ENCODE measurements around the gene USP9Y.

USP9Y gene

GRCh38 chrY:12841368-12841767 is 140.3 kb downstream of the USP9Y start:
- Mint-ChIP-seq H3K4me1 (no peaks in the 10 kb centered on the region), H3K36me3 (peaks cover 4% of the 10 kb centered on the region), H3K27ac (no peak overlapping the region), H3K4me3 (no peak overlapping the region), H3K27me3 (no peaks in the 10 kb centered on the region), H3K9me3 (no peaks in the 10 kb centered on the region)
- no peak for DNase-seq
- CTCF ChIA-PET: interaction anchor here (1.1 kb wide), 1 partner anchor 33 kb away, joined by 3 read pairs; no protein-coding TSS in a partner anchor

- Mint-ChIP-seq H3K36me3 (peaks cover 32% of the 10 kb centered on the region), H3K4me1 (no peaks in the 10 kb centered on the region), H3K27ac (no peak overlapping the region), H3K9me3 (no peaks in the 10 kb centered on the region), H3K4me3 (no peak overlapping the region), H3K27me3 (no peaks in the 10 kb centered on the region)
- DNase-seq: no peak
- CTCF ChIA-PET: no interaction called here
Measured at GRCh38 chrY:12846793-12847192, 145.8 kb downstream of the USP9Y start.

GRCh38 chrY:12855791-12856275 is 154.8 kb downstream of the USP9Y start:
- Mint-ChIP-seq H3K27me3 (no peaks in the 10 kb centered on the region), H3K4me1 (no peaks in the 10 kb centered on the region), H3K9me3 (no peaks in the 10 kb centered on the region), H3K27ac (no peak overlapping the region), H3K4me3 (no peak overlapping the region), H3K36me3 (peaks cover 21% of the 10 kb centered on the region)
- CTCF ChIA-PET: no interaction called here
- DNase-seq: no peak

GRCh38 chrY:12867960-12868359 is 166.9 kb downstream of the USP9Y start:
- Mint-ChIP-seq H3K4me1 (no peaks in the 10 kb centered on the region), H3K27me3 (peaks cover 5% of the 10 kb centered on the region), H3K27ac (no peak overlapping the region), H3K36me3 (peaks cover 5% of the 10 kb centered on the region), H3K4me3 (no peak overlapping the region), H3K9me3 (no peaks in the 10 kb centered on the region)
- no peak for DNase-seq
- CTCF ChIA-PET: no interaction called here

GRCh38 chrY:12896973-12897372 is 195.9 kb downstream of the USP9Y start:
- H3K27ac Mint-ChIP-seq: no peak overlapping the region
- H3K4me1 Mint-ChIP-seq: no peaks in the 10 kb centered on the region
- H3K27me3 Mint-ChIP-seq: peaks cover 6% of the 10 kb centered on the region
- no peak for DNase-seq
- H3K4me3 Mint-ChIP-seq: no peak overlapping the region
- no peaks in the 10 kb centered on the region for H3K9me3 Mint-ChIP-seq
- CTCF ChIA-PET: no interaction called here
- H3K36me3 Mint-ChIP-seq: no peaks in the 10 kb centered on the region

GRCh38 chrY:12898604-12899003 is 197.6 kb downstream of the USP9Y start:
- DNase-seq: no peak
- no peak overlapping the region for H3K4me3 Mint-ChIP-seq
- H3K4me1 Mint-ChIP-seq: no peaks in the 10 kb centered on the region
- peaks cover 6% of the 10 kb centered on the region for H3K27me3 Mint-ChIP-seq
- CTCF ChIA-PET: interaction anchor here (1.0 kb wide), 1 partner anchor 9 kb away, joined by 3 read pairs; no protein-coding TSS in a partner anchor
- no peaks in the 10 kb centered on the region for H3K36me3 Mint-ChIP-seq
- H3K27ac Mint-ChIP-seq: no peak overlapping the region
- H3K9me3 Mint-ChIP-seq: no peaks in the 10 kb centered on the region

GRCh38 chrY:12904618-12905516 is 203.8 kb downstream of the USP9Y start, which contains the start of gene DDX3Y:
DDX3Y (plus strand) TSS chrY:12904868; CDS start chrY:12904937, 69 bp downstream.
- Mint-ChIP-seq H3K36me3 (peaks cover 17% of the 10 kb centered on the region), H3K4me1 (peaks cover 29% of the 10 kb centered on the region), H3K27me3 (no peaks in the 10 kb centered on the region), H3K27ac (peak within 1 kb of the TSS; percentile 100), H3K4me3 (peak within 1 kb of the TSS; percentile 98), H3K9me3 (no peaks in the 10 kb centered on the region)
- peak; percentile 90 for DNase-seq
- CTCF ChIA-PET: no interaction called here

GRCh38 chrY:12905517-12905872 is 204.5 kb downstream of the USP9Y start:
- H3K36me3 Mint-ChIP-seq: peaks cover 23% of the 10 kb centered on the region
- H3K4me1 Mint-ChIP-seq: peaks cover 33% of the 10 kb centered on the region
- CTCF ChIA-PET: no interaction called here
- no peaks in the 10 kb centered on the region for H3K27me3 Mint-ChIP-seq
- H3K9me3 Mint-ChIP-seq: no peaks in the 10 kb centered on the region
- peak overlapping the region; percentile 100 for H3K27ac Mint-ChIP-seq
- peak overlapping the region; percentile 98 for H3K4me3 Mint-ChIP-seq
- DNase-seq: peak; percentile 80

- Mint-ChIP-seq H3K27ac (peak overlapping the region; percentile 100), H3K36me3 (peaks cover 25% of the 10 kb centered on the region)
- CTCF ChIA-PET: no interaction called here
Measured at GRCh38 chrY:12905895-12906294, 204.9 kb downstream of the USP9Y start.

More at GRCh38 chrY:12905895-12906294, 204.9 kb downstream of the USP9Y start:
- Mint-ChIP-seq H3K27me3 (no peaks in the 10 kb centered on the region), H3K4me3 (peak overlapping the region; percentile 98), H3K9me3 (no peaks in the 10 kb centered on the region), H3K4me1 (peaks cover 33% of the 10 kb centered on the region)
- peak; percentile 20 for DNase-seq
